GM20000 (cell line): ENCODE measurements around the gene KRT33B.
"Not testable (repeated sequence)": the region's sequence is repeated elsewhere in the genome, so short reads cannot be mapped to it uniquely, and the experiment has no call there.

ENCODE experiments used
- DNase-seq: peaks from one replicate; pipeline ENCODE4 v3.0.0; 2012; ENCODE audit warnings: low spot score
- TF ChIP-seq, protein P1 (sequence below): IDR thresholded peaks from 2 replicates; pipeline ENCODE4 v1.5.1; 2012; ENCODE audit warnings: mild to moderate bottlenecking, control low read depth; ENCODE audit errors: extremely low read depth, missing control alignments

The KRT33B gene

DNA sequence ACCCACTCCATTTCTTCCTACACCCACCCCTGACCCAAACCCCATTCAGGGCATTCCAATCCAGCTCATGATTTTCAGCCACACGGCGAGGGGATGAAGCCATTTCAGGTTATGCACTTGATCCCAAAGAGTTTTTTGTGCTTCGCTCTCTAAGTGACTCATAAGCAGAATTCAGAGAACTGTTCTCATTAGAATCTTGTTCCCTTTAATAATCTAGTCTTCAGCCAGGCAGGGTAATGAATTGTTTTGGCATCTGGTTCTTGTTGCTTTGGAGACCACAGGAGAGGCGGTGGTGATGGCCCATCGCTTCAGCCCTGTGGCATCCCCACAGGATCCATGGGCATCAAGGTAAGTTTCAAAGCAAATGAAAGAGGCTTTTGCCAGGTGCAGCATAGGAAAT is 32.5 kb upstream of the KRT33B start:
- TF ChIP-seq, protein P1, sequence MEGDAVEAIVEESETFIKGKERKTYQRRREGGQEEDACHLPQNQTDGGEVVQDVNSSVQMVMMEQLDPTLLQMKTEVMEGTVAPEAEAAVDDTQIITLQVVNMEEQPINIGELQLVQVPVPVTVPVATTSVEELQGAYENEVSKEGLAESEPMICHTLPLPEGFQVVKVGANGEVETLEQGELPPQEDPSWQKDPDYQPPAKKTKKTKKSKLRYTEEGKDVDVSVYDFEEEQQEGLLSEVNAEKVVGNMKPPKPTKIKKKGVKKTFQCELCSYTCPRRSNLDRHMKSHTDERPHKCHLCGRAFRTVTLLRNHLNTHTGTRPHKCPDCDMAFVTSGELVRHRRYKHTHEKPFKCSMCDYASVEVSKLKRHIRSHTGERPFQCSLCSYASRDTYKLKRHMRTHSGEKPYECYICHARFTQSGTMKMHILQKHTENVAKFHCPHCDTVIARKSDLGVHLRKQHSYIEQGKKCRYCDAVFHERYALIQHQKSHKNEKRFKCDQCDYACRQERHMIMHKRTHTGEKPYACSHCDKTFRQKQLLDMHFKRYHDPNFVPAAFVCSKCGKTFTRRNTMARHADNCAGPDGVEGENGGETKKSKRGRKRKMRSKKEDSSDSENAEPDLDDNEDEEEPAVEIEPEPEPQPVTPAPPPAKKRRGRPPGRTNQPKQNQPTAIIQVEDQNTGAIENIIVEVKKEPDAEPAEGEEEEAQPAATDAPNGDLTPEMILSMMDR = no peak
- DNase-seq = no peak

DNA sequence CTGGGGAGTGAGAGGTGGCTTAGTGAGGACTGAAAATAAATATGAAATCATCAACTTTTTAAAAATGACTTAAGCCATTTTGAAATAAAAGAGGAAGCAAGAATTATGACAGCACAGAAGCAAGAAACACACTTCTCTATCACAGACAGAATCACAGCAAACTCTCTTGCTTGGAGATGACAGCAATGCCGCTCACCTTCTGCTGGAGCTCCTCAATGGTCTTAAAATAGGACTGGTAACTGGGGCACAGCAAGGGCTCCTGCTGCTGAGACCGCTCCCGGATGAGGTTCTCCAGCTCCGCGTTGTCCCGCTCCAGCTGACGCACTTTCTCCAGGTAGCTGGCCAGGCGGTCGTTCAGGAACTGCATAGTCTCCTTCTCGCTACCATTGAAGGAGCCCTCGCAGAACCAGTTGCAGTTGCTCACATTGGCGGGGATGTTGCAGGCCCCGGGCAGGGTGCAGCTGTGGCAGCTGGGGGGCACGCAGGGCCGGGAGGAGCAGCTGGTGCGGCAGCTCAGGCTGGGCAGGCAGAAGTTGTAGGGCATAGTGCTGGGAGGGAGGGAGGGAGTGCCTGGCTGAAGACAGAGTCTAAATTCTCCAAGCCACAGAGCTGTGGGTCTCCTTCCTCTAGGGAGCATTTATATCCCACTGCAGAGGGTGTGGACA is 27.5 kb upstream of the KRT33B start, which contains the start of gene KRT31:
Gene KRT31, minus strand, starts transcription at position 613 of the 665 bp plus-strand sequence. Its CDS starts 69 bp downstream, at position 544.
- TF ChIP-seq, protein P1 = no peak
- no peak for DNase-seq

DNA sequence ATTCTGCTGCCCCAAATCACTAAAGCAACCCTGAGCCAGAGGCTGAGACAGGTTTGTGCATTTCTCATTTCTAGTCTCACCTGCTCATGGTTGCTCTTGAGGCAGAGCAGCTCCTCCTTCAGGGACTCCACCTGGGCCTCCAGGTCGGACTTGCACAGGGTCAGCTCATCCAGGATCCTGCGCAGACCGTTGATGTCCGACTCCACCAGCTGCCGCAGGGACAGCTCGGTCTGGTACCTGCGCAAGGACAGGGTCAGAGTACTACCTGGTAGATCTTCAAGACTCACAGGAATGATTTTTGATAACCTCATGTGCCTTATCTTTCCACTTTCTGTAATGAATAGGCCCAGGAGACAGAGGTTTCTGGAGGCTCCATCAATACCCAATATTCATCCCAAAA is 26.7 kb upstream of the KRT33B start:
- TF ChIP-seq, protein P1 = no peak
- DNase-seq = no peak

DNA sequence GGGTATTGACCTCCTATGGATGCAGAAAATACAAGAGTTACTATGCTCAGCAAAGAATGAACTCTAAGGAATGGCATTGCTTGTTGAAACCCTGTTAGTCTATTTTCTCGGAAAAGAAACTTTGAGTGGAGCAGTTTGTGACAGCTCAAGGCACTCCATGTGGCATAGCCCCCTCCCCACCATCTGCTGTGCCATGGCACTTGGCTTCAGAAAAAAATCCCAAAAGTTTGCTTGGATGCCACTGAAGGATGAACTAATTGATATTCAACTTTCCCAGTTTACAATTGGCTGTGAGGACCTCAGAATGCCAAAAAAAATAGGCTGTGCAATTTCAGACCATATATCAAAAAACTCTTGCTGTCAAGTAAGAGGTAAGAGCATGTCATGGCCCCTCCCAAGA is 26.0 kb upstream of the KRT33B start:
- TF ChIP-seq, protein P1 = no peak
- no peak for DNase-seq

DNA sequence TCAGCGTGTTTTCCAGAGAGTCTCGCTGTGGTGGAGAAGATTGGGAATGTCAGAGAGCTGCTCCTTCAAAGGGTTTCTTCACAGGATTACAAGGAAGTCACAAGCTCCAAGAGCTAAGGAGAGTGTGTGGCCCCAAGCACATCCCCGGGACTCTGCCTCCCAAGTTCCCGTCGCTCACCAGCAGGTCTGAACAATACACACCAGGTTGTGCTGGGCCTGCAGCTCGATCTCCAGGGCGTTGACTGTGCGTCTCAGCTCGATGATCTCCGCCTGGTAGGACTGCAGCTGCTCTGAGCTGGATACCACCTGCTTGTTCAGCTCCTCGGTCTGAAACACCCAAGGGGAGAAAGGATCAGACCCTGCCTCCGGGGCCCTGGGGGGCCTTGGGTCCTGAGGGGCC is 25.4 kb upstream of the KRT33B start:
- DNase-seq = not testable (repeated sequence)

DNA sequence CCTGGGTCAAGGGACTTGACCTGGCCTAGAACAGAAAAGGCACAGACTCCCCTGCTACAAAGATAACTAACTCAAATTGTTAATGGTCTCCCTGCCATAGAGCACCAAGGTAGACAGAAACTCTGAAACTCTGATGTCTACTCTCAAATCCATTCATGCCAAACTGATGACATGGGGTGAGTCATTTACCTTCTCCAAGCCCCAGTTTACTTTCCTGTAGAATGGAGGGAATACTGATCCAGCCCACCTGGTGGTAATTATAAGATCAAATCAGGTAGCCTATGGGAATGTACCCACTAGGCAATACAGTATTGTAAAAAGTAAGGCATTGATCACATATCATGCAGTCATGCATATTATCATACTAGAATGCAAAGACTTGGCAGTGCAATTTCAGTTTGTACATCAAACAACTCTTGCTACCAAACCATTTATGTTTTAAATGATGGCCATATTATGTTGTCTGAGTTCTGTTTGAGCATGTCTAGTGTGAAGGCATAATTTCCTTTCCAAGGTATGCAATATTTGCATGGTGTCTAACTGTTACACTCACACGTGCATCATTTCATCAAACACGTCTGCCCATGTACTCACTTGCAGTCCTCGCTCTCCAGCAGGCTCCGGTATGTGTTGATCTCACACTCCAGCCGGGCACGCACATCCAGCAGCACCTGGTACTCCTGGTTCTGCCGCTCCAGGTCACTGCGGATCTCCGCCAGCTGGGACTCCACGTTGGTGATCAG is 24.8 kb upstream of the KRT33B start:
- no peak for DNase-seq
- TF ChIP-seq, protein P1 = no peak

DNA sequence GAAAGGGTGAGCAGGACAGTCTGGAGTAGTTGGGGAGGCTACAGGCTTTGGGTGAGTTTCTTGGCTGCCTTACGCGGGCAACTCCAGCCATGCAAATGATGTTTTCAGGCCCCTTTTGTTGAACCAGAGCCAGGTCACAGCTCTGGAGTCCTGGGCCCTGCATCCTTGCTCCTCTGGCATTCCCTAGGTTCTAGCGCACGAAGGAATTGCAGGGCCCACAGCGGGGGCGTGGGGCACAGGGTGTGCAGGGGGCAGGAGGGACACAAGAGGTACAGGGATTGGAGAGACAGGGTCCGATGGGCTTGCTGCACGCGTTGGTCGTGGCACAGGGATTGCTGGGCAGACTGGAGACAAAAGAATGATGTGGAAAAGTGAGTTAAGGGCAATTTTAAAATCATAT is 24.2 kb upstream of the KRT33B start:
- TF ChIP-seq, protein P1 = no peak
- no peak for DNase-seq
